ENCODE results near the gene RIPOR1.

DNA sequence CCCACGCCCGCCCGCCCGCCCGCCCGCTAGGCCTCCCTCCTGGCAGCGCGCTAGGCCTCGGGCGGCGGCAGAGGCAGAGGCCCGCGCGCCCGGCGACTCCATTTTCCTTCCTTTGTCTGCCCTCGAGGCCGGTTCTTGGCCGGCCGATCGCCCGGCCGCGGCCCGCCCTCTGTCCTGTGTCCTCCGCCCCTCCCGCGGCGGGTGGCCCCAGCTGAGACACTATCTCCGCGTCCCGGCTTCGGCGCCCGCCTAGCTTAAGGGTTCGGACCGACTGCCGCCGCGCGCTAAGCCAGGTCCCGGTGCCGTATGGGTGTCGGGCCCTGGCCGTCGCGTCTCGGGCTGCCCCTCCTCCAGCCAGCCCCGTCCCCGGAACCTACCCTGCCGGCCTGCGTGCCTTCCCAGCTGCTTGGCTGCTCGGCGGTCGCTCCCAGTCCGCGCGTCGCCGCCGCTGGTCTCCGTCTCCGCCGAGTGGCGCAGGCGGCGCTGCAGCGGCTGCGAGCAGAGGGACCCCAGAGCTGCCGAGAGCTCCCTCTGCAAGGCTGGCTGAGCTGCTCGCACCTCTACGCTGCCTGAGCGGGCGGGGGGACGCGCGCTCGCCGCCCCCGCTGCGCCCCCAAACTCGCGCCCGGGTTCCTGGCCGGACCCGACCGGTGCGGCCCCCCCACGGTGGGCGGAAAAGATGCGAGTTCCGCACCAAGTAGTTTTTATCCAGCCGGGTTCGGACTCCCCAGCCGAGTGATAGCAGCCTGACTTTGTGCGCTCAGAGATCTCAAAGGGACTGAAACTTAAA lies 34.5 kb downstream of the RIPOR1 start:
- TF ChIP-seq, protein P1, sequence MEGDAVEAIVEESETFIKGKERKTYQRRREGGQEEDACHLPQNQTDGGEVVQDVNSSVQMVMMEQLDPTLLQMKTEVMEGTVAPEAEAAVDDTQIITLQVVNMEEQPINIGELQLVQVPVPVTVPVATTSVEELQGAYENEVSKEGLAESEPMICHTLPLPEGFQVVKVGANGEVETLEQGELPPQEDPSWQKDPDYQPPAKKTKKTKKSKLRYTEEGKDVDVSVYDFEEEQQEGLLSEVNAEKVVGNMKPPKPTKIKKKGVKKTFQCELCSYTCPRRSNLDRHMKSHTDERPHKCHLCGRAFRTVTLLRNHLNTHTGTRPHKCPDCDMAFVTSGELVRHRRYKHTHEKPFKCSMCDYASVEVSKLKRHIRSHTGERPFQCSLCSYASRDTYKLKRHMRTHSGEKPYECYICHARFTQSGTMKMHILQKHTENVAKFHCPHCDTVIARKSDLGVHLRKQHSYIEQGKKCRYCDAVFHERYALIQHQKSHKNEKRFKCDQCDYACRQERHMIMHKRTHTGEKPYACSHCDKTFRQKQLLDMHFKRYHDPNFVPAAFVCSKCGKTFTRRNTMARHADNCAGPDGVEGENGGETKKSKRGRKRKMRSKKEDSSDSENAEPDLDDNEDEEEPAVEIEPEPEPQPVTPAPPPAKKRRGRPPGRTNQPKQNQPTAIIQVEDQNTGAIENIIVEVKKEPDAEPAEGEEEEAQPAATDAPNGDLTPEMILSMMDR (IDR thresholded peaks at IDR 0.05), result no peak
- TF ChIP-seq POLR2A (IDR thresholded peaks at IDR 0.05), result no peak
